Hepatocyte (in vitro differentiated cells): Measurements from ENCODE around the gene DOCK4.

Source experiments
- EZH2 ChIP-seq: fragments of 200-600 bp; sonication (generic); IDR thresholded peaks from 2 replicates; pipeline ENCODE4 v1.6.1; 2016; ENCODE audit warnings: antibody characterized with exemption, mild to moderate bottlenecking, borderline replicate concordance
- EZH2phosphoT487 ChIP-seq: fragments of 200-600 bp; sonication (generic); IDR thresholded peaks from one replicate; pipeline ENCODE4 v1.6.1; 2018; ENCODE audit warnings: antibody characterized with exemption, mild to moderate bottlenecking, low read depth, moderate library complexity; ENCODE audit not compliant: unreplicated experiment, severe bottlenecking
- TF ChIP-seq, protein P1 (sequence below): fragments of 200-600 bp; sonication (generic); IDR thresholded peaks from 2 replicates; pipeline ENCODE4 v1.5.1; 2016; ENCODE audit warnings: antibody characterized with exemption, mild to moderate bottlenecking; ENCODE audit not compliant: poor library complexity

DNA sequence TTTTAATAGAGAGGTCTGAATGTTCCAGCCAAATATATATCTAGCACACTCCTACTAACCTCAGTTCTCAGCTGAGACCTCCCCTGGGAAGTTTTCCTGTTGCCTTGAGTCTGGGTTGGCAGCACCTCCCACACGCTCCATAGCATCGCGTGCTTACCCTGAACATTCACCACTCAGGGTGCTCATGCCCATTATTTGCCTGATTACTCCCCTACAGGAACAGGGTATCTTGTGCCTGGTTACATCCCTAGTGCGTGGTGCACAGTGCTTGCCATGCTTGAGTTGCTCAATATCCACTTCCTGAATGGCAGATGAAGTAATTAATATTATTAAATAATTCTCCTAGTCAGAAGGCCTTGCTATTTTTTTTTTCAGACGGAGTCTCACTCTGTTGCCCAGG, 374.0 kb downstream of the DOCK4 start:
- TF ChIP-seq EZH2 = no peak
- TF ChIP-seq, protein P1, sequence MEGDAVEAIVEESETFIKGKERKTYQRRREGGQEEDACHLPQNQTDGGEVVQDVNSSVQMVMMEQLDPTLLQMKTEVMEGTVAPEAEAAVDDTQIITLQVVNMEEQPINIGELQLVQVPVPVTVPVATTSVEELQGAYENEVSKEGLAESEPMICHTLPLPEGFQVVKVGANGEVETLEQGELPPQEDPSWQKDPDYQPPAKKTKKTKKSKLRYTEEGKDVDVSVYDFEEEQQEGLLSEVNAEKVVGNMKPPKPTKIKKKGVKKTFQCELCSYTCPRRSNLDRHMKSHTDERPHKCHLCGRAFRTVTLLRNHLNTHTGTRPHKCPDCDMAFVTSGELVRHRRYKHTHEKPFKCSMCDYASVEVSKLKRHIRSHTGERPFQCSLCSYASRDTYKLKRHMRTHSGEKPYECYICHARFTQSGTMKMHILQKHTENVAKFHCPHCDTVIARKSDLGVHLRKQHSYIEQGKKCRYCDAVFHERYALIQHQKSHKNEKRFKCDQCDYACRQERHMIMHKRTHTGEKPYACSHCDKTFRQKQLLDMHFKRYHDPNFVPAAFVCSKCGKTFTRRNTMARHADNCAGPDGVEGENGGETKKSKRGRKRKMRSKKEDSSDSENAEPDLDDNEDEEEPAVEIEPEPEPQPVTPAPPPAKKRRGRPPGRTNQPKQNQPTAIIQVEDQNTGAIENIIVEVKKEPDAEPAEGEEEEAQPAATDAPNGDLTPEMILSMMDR = no peak
- TF ChIP-seq EZH2phosphoT487 = no peak
